ENCODE data around the gene PGC. TPM values are rescaled to one million over a fixed set of nuclear protein-coding genes. Genes with fewer than 3 reads are reported as not detected.

The PGC gene
- total RNA-seq, 4 donors from 2014 or later, result 1.5 TPM; not detected in 3

DNA sequence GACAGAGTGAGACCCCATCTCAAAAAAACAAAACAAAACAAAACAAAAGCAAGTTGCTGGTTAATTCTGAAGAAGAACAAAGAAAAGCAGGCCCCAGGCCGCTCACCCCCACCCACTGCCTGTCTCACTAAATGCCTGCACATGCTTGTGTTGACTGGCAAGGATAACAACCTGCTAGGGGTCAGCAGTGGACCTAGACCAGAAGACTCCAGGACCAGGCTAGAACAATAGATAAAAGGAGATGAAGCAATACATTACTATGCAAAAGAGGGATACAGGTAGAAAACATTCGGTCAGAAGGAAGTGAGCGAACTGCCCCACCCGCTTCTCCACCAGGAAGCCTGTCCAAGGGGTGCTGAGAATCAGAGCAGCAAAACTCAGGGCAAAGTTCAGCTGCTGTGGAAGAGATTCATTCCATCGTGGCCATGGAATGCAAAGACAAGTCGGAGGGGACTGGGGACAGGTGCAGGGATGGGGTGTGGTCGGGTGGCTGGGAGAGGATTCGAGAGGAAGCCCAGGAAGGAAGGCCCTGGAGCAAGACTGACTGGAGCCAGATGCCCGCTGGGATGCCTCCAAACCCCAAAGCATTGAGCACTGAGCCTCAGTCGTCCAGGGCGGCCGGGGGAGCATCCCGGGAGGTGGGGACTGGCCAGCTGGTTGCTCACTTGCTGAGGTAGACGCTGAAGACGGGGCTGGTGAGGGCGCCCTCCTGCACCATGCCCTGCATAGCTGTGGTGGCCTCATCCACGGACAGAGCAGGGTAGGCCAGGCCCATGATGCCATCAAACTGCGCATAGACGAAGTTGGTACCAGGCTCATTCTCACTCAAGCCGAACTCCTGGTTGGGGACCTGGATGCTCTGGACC, 5.3 kb downstream of the PGC start:
- 66 to 72% methylated on average over 13 to 20 of the region's 20 CpGs for WGBS, 2 donors (ENCODE audit: low coverage in 1 of 2)
- Histone ChIP-seq H3K9me3 (no peaks in the 10 kb centered on the region), H3K27me3 (no peaks in the 10 kb centered on the region), H3K27ac (peak overlapping the region; percentile 81 to 90 (median 85)), H3K4me3 (no peak overlapping the region), H3K36me3 (no peaks in the 10 kb centered on the region), H3K4me1 (peaks cover 11 to 23% (median 16%) of the 10 kb centered on the region in 4 donors)
- intact Hi-C loops (cut with DNase I; ENCODE audit: low total_unique reads) (no loop called here), in situ Hi-C loops (cut with MboI; ENCODE audit: low pct_ligation_motif_present in 1 of 4, low pct_unique_long_range_greater_than_20kb in 1 of 4, low sequenced_read_pairs in 3 of 4) (no loop called here)
- TF ChIP-seq POLR2A (IDR thresholded peaks at IDR 0.05) (peak; percentile 12), POLR2AphosphoS5 (IDR thresholded peaks at IDR 0.05) (peak in 2 of 3 donors; percentile 8 to 37)
- TF ChIP-seq, protein P1, sequence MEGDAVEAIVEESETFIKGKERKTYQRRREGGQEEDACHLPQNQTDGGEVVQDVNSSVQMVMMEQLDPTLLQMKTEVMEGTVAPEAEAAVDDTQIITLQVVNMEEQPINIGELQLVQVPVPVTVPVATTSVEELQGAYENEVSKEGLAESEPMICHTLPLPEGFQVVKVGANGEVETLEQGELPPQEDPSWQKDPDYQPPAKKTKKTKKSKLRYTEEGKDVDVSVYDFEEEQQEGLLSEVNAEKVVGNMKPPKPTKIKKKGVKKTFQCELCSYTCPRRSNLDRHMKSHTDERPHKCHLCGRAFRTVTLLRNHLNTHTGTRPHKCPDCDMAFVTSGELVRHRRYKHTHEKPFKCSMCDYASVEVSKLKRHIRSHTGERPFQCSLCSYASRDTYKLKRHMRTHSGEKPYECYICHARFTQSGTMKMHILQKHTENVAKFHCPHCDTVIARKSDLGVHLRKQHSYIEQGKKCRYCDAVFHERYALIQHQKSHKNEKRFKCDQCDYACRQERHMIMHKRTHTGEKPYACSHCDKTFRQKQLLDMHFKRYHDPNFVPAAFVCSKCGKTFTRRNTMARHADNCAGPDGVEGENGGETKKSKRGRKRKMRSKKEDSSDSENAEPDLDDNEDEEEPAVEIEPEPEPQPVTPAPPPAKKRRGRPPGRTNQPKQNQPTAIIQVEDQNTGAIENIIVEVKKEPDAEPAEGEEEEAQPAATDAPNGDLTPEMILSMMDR (IDR thresholded peaks at IDR 0.05), result no peak
- DNase-seq, result peak; percentile 82

DNA sequence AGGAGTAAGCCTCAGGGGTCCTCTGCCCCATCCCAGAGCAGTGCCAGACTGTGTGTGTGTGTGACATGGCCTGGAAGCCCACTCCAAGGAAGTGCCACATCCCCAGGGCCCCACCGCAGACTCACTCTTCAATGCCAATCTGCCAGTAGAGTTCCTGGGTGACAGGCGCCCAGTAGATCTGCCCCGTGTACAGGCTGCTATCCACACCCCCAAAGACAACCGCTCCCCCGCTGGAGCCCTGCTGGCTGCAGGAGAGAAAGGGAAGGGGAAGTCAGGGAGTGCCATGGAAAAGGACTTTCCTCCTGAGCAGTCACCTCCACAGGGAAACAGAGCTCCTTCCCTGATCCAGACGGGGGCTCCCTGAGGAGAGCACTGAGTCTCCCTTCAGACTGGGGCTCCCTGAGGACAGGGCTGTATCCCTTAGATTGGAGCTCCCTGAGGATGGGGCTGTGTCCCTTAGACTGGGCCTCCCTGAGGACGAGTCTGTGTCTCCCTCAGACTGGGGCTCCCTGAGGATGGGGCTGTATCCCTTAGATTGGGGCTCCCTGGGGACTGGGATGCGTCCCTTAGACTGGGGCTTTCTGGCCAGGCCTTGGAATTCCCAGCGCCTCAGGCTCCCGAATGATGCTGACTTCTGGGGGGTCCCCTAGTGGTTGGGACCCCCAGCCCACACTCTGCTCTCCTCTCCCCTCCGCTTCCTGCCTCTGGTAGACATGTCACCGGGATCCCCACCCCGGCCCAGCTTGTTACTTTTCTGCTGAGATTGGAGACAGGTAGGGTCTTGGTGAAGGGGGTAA, 6.6 kb downstream of the PGC start:
- H3K9me3 ChIP-seq, result no peaks in the 10 kb centered on the region
- peak overlapping the region; percentile 81 to 90 (median 85) for H3K27ac ChIP-seq
- H3K4me1 ChIP-seq, result peaks cover 14 to 29% (median 24%) of the 10 kb centered on the region in 4 donors
- no peak overlapping the region for H3K4me3 ChIP-seq
- no peaks in the 10 kb centered on the region for H3K27me3 ChIP-seq
- no peaks in the 10 kb centered on the region for H3K36me3 ChIP-seq
- intact Hi-C loops (cut with DNase I; ENCODE audit: low total_unique reads) (no loop called here), in situ Hi-C loops (cut with MboI; ENCODE audit: low pct_ligation_motif_present in 1 of 4, low pct_unique_long_range_greater_than_20kb in 1 of 4, low sequenced_read_pairs in 3 of 4) (no loop called here)
- 76 to 87% methylated on average over 3 to 13 of the region's 13 CpGs for WGBS, 2 donors (ENCODE audit: low coverage in 1 of 2)
- DNase-seq, result no peak
- no peak for TF ChIP-seq POLR2AphosphoS5 (IDR thresholded peaks at IDR 0.05)

DNA sequence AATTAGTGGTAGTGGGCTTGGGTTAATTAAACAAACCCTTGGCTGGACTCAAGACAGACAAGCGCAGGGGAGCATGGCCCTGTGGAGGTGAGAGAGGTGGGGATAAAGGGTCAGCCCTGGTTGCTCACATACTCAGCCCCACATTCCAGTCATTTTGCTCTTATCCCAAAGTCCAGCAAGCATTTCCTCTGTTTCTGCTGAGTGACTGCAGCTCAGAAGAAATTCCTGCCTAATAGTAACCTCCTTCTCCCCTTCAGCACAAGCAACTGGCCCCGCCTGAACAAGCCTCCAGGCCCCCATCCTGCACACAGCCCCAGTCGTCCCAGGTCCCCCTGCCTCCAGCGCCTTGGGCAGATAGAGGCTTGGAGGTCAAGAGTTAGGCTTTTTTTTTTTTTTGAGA, 8.2 kb downstream of the PGC start:
- no peaks in the 10 kb centered on the region for H3K27me3 ChIP-seq
- peaks cover 14 to 29% (median 24%) of the 10 kb centered on the region in 4 donors for H3K4me1 ChIP-seq
- no peak overlapping the region for H3K4me3 ChIP-seq
- in situ Hi-C loops (cut with MboI; ENCODE audit: low pct_ligation_motif_present in 1 of 4, low pct_unique_long_range_greater_than_20kb in 1 of 4, low sequenced_read_pairs in 3 of 4), result no loop called here
- H3K27ac ChIP-seq, result no peak overlapping the region
- intact Hi-C loops (cut with DNase I; ENCODE audit: low total_unique reads), result no loop called here
- H3K9me3 ChIP-seq, result no peaks in the 10 kb centered on the region
- H3K36me3 ChIP-seq, result no peaks in the 10 kb centered on the region
- 82 to 100% methylated on average over 1 to 4 of the region's 4 CpGs for WGBS, 2 donors (ENCODE audit: low coverage in 1 of 2)
- TF ChIP-seq EP300 (IDR thresholded peaks at IDR 0.05; ENCODE audit: low read depth) (no peak), POLR2AphosphoS5 (IDR thresholded peaks at IDR 0.05) (no peak), POLR2A (IDR thresholded peaks at IDR 0.05) (no peak)
- TF ChIP-seq, protein P1 (IDR thresholded peaks at IDR 0.05), result no peak
- DNase-seq, result no peak

DNA sequence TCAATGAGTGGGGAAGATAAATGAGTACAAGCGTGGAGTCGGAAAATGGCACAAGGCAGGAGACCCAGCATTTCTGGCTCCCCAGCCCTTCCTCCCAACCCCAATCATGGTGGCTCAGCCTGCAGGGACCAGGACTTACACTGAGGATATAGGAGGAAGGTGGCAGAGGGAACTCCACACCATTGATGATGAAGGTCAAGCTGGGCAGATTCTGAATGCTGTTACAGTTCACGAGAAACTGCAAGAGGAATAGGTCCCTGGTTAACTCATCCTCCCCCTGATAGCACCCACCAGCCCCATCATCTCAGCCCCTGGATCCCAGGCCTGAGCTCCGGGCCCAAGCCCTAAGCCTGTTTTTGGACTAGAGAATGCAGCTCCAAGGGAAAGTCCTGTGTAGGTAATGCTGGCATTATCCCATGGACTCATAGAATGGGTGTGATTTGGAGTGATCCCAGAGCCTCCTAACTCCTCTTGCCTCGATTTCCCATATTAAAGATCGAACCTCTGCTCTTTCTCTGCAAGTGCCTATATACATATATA, 9.5 kb downstream of the PGC start:
- Histone ChIP-seq H3K4me1 (peaks cover 24 to 41% (median 37%) of the 10 kb centered on the region in 4 donors), H3K36me3 (no peaks in the 10 kb centered on the region), H3K27me3 (no peaks in the 10 kb centered on the region), H3K9me3 (no peaks in the 10 kb centered on the region), H3K27ac (no peak overlapping the region), H3K4me3 (no peak overlapping the region)
- in situ Hi-C loops (cut with MboI; ENCODE audit: low pct_ligation_motif_present in 1 of 4, low pct_unique_long_range_greater_than_20kb in 1 of 4, low sequenced_read_pairs in 3 of 4) (no loop called here), intact Hi-C loops (cut with DNase I; ENCODE audit: low total_unique reads) (no loop called here)
- no peak for DNase-seq
- WGBS, 2 donors (ENCODE audit: low coverage in 1 of 2), result 87 to 91% methylated on average over 5 to 6 of the region's 6 CpGs
- TF ChIP-seq EP300 (IDR thresholded peaks at IDR 0.05; ENCODE audit: low read depth) (no peak), POLR2A (IDR thresholded peaks at IDR 0.05) (no peak), POLR2AphosphoS5 (IDR thresholded peaks at IDR 0.05) (no peak)
- TF ChIP-seq, protein P1 (IDR thresholded peaks at IDR 0.05), result no peak
